Measurements from ENCODE around the gene ST3GAL2.
A peak's percentile ranks its signal among the peaks of the same experiment; 100 is the strongest.

ST3GAL2 gene

GRCh38 chr16:70429888-70430666 is 8.8 kb downstream of the ST3GAL2 start:
- no peak for DNase-seq (ENCODE audit: low read depth)
- no peak overlapping the region for H3K4me3 ChIP-seq (ENCODE audit: low read length)
- TF ChIP-seq, protein P1, sequence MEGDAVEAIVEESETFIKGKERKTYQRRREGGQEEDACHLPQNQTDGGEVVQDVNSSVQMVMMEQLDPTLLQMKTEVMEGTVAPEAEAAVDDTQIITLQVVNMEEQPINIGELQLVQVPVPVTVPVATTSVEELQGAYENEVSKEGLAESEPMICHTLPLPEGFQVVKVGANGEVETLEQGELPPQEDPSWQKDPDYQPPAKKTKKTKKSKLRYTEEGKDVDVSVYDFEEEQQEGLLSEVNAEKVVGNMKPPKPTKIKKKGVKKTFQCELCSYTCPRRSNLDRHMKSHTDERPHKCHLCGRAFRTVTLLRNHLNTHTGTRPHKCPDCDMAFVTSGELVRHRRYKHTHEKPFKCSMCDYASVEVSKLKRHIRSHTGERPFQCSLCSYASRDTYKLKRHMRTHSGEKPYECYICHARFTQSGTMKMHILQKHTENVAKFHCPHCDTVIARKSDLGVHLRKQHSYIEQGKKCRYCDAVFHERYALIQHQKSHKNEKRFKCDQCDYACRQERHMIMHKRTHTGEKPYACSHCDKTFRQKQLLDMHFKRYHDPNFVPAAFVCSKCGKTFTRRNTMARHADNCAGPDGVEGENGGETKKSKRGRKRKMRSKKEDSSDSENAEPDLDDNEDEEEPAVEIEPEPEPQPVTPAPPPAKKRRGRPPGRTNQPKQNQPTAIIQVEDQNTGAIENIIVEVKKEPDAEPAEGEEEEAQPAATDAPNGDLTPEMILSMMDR (IDR thresholded peaks at IDR 0.05; ENCODE audit: insufficient read depth, low read depth, low read length, missing control alignments), result no peak

DNA sequence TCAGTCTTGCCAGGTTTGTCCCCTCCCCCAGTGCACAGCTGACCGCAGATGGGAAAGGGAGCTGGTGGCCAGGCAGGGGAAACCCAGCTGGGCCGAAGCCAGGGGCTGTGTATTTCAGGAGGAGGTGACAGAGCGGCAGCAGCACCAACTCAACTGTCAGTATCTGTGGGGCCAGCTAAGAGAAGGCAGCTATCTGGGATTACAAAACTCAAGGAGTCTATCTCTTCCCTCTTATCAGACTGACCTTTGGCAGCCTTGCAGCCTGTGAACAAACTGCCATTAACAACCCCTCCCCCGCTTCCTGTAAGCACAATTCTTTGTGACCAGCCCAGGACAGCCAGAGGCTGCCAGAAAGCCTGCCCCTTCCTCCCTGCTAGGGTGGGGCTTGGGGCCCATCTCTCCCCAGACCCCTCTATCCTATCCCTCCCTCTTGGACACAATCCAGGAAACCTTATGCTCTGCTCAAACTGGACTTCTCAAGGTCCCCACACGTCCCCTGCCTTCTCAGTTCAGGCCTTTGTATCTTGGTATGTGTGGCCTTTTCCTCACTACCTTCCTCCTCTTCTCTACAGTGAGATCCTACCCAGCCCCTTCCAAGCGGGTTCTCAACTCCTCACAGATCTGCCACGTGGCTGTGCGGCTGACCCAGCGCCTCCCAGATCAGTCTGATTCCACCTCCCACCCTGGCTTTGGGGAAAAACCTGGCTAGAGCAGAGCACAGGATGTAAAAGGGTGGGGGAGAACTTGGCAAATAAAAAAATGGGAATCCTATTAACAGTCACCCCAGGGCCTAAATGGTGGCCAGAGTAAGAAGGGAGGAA is 10.5 kb downstream of the ST3GAL2 start:
- TF ChIP-seq, protein P1 (IDR thresholded peaks at IDR 0.05; ENCODE audit: insufficient read depth, low read depth, low read length, missing control alignments), result no peak
- H3K4me3 ChIP-seq (ENCODE audit: low read length), result no peak overlapping the region
- DNase-seq (ENCODE audit: low read depth), result peak; percentile 84

DNA sequence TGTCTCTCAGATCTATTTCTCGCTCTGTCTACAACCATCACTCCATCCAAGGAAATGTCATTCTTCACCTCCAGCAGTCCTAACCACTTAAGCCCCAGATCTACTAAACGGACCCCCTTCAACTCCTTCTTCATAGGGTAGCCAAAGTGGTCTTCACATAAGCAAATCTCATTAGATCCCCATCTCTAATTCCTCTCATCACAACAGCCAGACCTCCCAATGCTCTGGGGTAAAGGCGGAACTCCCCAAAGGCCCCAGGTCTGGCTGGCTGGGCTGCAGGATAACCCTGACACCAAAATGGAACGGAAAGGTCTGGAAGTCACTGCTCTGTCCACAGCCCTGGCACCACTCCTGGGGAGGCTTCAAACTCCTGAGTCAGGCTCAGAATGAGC is 11.1 kb downstream of the ST3GAL2 start:
- TF ChIP-seq, protein P1 (IDR thresholded peaks at IDR 0.05; ENCODE audit: insufficient read depth, low read depth, low read length, missing control alignments), result no peak
- no peak for DNase-seq (ENCODE audit: low read depth)
- no peak overlapping the region for H3K4me3 ChIP-seq (ENCODE audit: low read length)

GRCh38 chr16:70422543-70422942 is 16.4 kb downstream of the ST3GAL2 start:
- no peak for DNase-seq (ENCODE audit: low read depth)
- H3K4me3 ChIP-seq (ENCODE audit: low read length), result no peak overlapping the region
- TF ChIP-seq, protein P1 (IDR thresholded peaks at IDR 0.05; ENCODE audit: insufficient read depth, low read depth, low read length, missing control alignments), result no peak

DNA sequence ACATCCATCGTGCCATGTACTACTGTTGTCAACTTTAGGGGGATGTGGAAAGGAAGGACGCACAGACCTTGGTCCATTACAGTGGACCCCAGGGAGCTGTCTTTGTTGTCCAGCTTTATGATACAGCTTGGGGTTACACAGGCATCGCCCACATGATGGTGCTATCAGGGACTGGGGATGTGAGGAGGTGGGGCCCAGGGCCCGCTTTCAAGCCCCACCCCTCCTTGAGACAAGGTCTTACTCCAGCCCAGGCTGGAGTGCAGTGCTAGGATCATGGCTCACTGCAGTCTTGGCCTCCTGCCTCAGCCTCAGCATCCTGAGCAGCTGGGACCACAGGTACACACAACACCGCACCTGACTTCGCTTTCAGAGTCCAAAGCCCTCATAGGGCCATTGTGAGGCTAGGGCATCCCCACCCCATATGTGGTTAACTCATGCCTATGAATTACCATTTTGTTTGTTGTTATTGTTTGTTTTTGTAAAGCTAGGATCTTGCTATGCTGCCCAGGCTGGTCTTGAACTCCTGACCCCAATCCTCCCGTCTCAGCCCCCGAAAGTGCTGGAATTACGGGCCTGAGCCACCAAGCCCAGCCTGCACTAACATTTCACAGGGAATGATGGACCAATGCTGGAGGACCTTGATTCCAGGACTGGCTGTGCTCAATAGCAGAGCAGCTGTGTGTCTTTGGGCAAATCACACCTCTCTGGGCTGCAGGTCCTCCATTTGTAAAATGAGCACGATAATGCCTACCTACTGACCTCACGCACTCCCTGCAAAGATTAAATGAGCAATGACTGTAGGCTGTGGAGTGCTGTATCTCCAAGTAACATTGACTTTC is 17.2 kb downstream of the ST3GAL2 start:
- no peak overlapping the region for H3K4me3 ChIP-seq (ENCODE audit: low read length)
- TF ChIP-seq, protein P1 (IDR thresholded peaks at IDR 0.05; ENCODE audit: insufficient read depth, low read depth, low read length, missing control alignments), result no peak
- no peak for DNase-seq (ENCODE audit: low read depth)

DNA sequence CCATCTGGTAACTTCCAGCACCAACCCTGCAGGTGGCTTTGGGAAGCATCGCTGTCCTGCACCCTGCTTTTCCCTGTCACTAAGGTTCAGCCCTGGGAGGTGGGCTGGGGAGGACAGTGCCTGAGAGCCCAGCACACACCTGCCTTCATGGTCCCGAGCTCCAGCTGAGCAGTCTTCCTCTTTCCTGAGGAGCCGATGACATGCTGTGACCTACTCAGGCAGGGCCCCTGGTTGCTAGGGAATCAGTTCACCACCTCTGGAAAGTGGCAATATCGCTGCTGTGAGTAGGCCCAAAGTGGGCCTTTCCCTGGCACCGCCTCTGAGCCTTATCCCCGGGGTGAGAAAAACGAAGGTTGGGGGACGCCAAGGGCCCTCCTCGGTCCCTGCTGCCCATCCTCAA is 17.9 kb downstream of the ST3GAL2 start:
- DNase-seq (ENCODE audit: low read depth), result no peak
- TF ChIP-seq, protein P1 (IDR thresholded peaks at IDR 0.05; ENCODE audit: insufficient read depth, low read depth, low read length, missing control alignments), result no peak
- no peak overlapping the region for H3K4me3 ChIP-seq (ENCODE audit: low read length)
